ENCODE measurements around the gene PTCH1. TPM values are rescaled to one million over a fixed set of nuclear protein-coding genes. Genes with fewer than 3 reads are reported as not detected.

PTCH1 gene
- total RNA-seq, 2 donors from 2014 or later = 12.6 to 19.2 TPM

DNA sequence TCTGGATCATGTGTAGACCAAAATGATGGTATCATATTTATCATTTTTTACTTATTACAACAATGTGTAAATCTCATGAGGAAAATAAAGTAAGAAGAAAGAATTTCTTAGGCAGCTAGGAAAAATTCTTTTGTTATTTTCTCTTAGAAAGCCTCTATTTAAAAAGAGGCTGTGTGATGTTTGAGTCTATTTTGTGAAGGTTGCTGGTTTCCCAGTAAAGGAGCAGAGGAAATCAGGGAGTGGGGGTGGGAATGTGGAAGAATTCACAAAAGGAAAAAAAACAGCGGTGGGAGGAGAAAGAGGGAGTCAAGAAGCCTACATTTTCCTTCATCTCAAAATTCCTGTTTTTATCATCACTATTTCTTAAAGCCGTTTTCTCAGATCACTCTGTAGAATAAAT is 20.1 kb downstream of the PTCH1 start:
- ATAC-seq (ENCODE audit: insufficient number of reproducible peaks, low FRiP score, low read depth) = no peak
- no peak overlapping the region for H3K4me3 ChIP-seq
- DNase-seq (ENCODE audit: low spot score) = no peak
- no peak overlapping the region for H3K27ac ChIP-seq
- peaks cover 0 to 27% of the 10 kb centered on the region in 2 donors for H3K4me1 ChIP-seq (ENCODE audit: control insufficient read depth in 1 of 2, low read depth in 2 of 2)
- H3K36me3 ChIP-seq = no peaks in the 10 kb centered on the region
- no peak for TF ChIP-seq CTCF (IDR thresholded peaks at IDR 0.05)
- H3K9me3 ChIP-seq = no peaks in the 10 kb centered on the region
- H3K27me3 ChIP-seq (replicated peaks; ENCODE audit: insufficient read depth) = no peaks in the 10 kb centered on the region

GRCh38 chr9:95495961-95496360 is 20.8 kb downstream of the PTCH1 start:
- Histone ChIP-seq H3K4me3 (no peak overlapping the region), H3K4me1 (ENCODE audit: control insufficient read depth in 1 of 2, low read depth in 2 of 2) (peaks cover 0 to 27% of the 10 kb centered on the region in 2 donors), H3K9me3 (no peaks in the 10 kb centered on the region), H3K27ac (no peak overlapping the region), H3K36me3 (no peaks in the 10 kb centered on the region), H3K27me3 (replicated peaks; ENCODE audit: insufficient read depth) (no peaks in the 10 kb centered on the region)
- TF ChIP-seq CTCF (IDR thresholded peaks at IDR 0.05) = no peak
- ATAC-seq (ENCODE audit: insufficient number of reproducible peaks, low FRiP score, low read depth) (no peak), DNase-seq (ENCODE audit: low spot score) (no peak)

- TF ChIP-seq CTCF (IDR thresholded peaks at IDR 0.05) = no peak
- Histone ChIP-seq H3K27ac (no peak overlapping the region), H3K9me3 (no peaks in the 10 kb centered on the region), H3K4me3 (no peak overlapping the region), H3K36me3 (no peaks in the 10 kb centered on the region), H3K27me3 (replicated peaks; ENCODE audit: insufficient read depth) (no peaks in the 10 kb centered on the region), H3K4me1 (ENCODE audit: control insufficient read depth in 1 of 2, low read depth in 2 of 2) (peaks cover 0 to 27% of the 10 kb centered on the region in 2 donors)
- ATAC-seq (ENCODE audit: insufficient number of reproducible peaks, low FRiP score, low read depth) (no peak), DNase-seq (ENCODE audit: low spot score) (no peak)
Measured at GRCh38 chr9:95495529-95495928, 21.2 kb downstream of the PTCH1 start.

GRCh38 chr9:95494416-95495371 is 22.1 kb downstream of the PTCH1 start:
- no peak for TF ChIP-seq CTCF (IDR thresholded peaks at IDR 0.05)
- no peaks in the 10 kb centered on the region for H3K9me3 ChIP-seq
- no peak overlapping the region for H3K27ac ChIP-seq
- no peaks in the 10 kb centered on the region for H3K36me3 ChIP-seq
- no peaks in the 10 kb centered on the region for H3K27me3 ChIP-seq (replicated peaks; ENCODE audit: insufficient read depth)
- DNase-seq (ENCODE audit: low spot score) = no peak
- H3K4me1 ChIP-seq (ENCODE audit: control insufficient read depth in 1 of 2, low read depth in 2 of 2) = peaks cover 0 to 27% of the 10 kb centered on the region in 2 donors
- ATAC-seq (ENCODE audit: insufficient number of reproducible peaks, low FRiP score, low read depth) = no peak
- H3K4me3 ChIP-seq = no peak overlapping the region

DNA sequence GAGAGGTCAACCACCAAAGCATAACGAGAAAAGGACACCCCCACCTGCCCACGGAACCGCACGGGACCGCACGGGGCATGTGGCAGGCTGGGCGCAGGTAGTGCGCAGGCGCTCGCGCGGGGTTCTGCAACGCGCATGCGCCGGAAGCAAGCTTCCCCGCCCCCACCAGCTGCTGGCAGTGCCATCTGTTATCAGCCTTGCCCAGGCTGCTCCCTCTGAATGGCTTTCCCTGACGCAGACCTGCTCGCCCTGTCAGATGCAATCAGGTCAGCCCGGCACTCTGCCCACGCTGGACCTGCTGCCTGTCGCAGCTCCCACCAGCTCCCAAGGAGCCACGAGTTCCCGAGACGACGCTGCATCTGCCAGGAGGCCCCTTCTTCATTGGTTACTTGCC is 22.8 kb downstream of the PTCH1 start:
- no peak for ATAC-seq (ENCODE audit: insufficient number of reproducible peaks, low FRiP score, low read depth)
- Histone ChIP-seq H3K27me3 (replicated peaks; ENCODE audit: insufficient read depth) (no peaks in the 10 kb centered on the region), H3K27ac (no peak overlapping the region), H3K4me1 (ENCODE audit: control insufficient read depth in 1 of 2, low read depth in 2 of 2) (peaks cover 0 to 25% of the 10 kb centered on the region in 2 donors), H3K9me3 (no peaks in the 10 kb centered on the region), H3K4me3 (no peak overlapping the region), H3K36me3 (no peaks in the 10 kb centered on the region)
- no peak for DNase-seq (ENCODE audit: low spot score)
- TF ChIP-seq CTCF (IDR thresholded peaks at IDR 0.05) = no peak

Data from thoracic aorta (tissue), 2 donors.